ENCODE data around the gene BAHCC1. TPM values are rescaled to one million over a fixed set of nuclear protein-coding genes. Genes with fewer than 3 reads are reported as not detected.

The BAHCC1 gene
- total and polyA plus RNA-seq, 2 of the 8 experiments (the other 6 are each of a cell fraction or from before 2014, with no cell fraction given) = 0.26 to 0.58 TPM

DNA sequence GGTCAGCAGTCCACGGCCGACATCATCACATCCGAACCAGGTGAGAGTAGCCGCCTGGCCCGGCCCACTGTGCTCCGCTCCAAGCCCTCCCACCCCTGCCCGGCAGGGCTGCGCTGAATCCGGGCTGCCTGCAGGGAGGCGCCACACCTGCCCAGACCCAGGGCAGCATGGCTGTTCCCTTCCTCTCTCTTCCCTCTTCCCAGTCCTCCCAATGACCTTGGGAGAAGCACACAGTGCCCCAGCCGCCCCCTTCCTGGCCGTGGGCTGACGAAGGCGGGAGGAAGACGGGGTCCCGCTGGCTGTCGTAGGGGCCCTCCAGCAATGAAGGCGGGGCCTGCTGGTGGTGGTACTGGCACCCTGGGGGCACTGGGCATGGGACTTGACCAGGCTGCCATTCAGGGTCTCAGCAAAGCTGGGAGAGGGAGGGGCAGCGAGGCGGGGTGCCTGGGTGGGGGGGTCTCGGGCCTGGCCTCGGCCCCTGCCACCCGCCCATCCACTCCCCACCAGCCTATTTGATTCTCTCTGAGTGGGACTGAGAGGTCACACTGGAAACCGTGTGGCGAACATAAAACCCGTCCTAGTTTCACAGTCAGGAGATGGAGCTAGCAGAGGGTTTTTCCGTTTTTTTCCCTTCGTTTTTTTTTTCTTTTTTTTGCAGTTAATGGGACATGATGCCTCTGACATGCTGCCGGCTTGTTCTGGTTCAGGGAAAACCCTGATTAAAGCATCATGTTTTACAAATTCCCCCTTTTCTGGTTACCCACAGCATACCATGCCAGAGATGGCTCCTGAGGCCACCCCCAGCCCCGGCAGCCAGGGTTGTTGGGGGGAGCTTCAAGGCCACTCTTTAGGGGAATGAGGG is 50.6 kb downstream of the BAHCC1 start (continued):
- TF ChIP-seq TAF1 (IDR thresholded peaks at IDR 0.05; ENCODE audit: low read depth, low read length) (no peak), POLR2AphosphoS5 (IDR thresholded peaks at IDR 0.05; ENCODE audit: low read depth, low read length) (no peak), NRF1 (IDR thresholded peaks at IDR 0.05; ENCODE audit: low read depth, low read length) (no peak)
- TF ChIP-seq, protein P1, sequence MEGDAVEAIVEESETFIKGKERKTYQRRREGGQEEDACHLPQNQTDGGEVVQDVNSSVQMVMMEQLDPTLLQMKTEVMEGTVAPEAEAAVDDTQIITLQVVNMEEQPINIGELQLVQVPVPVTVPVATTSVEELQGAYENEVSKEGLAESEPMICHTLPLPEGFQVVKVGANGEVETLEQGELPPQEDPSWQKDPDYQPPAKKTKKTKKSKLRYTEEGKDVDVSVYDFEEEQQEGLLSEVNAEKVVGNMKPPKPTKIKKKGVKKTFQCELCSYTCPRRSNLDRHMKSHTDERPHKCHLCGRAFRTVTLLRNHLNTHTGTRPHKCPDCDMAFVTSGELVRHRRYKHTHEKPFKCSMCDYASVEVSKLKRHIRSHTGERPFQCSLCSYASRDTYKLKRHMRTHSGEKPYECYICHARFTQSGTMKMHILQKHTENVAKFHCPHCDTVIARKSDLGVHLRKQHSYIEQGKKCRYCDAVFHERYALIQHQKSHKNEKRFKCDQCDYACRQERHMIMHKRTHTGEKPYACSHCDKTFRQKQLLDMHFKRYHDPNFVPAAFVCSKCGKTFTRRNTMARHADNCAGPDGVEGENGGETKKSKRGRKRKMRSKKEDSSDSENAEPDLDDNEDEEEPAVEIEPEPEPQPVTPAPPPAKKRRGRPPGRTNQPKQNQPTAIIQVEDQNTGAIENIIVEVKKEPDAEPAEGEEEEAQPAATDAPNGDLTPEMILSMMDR (IDR thresholded peaks at IDR 0.05; ENCODE audit: control extremely low read depth in 1 of 3, insufficient read depth in 1 of 3, low read depth in 1 of 3, low read length in 3 of 3) = peak; percentile 45 to 57 (median 51)
- TF ChIP-seq, protein P2, sequence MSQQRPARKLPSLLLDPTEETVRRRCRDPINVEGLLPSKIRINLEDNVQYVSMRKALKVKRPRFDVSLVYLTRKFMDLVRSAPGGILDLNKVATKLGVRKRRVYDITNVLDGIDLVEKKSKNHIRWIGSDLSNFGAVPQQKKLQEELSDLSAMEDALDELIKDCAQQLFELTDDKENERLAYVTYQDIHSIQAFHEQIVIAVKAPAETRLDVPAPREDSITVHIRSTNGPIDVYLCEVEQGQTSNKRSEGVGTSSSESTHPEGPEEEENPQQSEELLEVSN (IDR thresholded peaks at IDR 0.05) = peak; percentile 21; the same call in 1 of the 2 replicates
- TF ChIP-seq, protein P3, sequence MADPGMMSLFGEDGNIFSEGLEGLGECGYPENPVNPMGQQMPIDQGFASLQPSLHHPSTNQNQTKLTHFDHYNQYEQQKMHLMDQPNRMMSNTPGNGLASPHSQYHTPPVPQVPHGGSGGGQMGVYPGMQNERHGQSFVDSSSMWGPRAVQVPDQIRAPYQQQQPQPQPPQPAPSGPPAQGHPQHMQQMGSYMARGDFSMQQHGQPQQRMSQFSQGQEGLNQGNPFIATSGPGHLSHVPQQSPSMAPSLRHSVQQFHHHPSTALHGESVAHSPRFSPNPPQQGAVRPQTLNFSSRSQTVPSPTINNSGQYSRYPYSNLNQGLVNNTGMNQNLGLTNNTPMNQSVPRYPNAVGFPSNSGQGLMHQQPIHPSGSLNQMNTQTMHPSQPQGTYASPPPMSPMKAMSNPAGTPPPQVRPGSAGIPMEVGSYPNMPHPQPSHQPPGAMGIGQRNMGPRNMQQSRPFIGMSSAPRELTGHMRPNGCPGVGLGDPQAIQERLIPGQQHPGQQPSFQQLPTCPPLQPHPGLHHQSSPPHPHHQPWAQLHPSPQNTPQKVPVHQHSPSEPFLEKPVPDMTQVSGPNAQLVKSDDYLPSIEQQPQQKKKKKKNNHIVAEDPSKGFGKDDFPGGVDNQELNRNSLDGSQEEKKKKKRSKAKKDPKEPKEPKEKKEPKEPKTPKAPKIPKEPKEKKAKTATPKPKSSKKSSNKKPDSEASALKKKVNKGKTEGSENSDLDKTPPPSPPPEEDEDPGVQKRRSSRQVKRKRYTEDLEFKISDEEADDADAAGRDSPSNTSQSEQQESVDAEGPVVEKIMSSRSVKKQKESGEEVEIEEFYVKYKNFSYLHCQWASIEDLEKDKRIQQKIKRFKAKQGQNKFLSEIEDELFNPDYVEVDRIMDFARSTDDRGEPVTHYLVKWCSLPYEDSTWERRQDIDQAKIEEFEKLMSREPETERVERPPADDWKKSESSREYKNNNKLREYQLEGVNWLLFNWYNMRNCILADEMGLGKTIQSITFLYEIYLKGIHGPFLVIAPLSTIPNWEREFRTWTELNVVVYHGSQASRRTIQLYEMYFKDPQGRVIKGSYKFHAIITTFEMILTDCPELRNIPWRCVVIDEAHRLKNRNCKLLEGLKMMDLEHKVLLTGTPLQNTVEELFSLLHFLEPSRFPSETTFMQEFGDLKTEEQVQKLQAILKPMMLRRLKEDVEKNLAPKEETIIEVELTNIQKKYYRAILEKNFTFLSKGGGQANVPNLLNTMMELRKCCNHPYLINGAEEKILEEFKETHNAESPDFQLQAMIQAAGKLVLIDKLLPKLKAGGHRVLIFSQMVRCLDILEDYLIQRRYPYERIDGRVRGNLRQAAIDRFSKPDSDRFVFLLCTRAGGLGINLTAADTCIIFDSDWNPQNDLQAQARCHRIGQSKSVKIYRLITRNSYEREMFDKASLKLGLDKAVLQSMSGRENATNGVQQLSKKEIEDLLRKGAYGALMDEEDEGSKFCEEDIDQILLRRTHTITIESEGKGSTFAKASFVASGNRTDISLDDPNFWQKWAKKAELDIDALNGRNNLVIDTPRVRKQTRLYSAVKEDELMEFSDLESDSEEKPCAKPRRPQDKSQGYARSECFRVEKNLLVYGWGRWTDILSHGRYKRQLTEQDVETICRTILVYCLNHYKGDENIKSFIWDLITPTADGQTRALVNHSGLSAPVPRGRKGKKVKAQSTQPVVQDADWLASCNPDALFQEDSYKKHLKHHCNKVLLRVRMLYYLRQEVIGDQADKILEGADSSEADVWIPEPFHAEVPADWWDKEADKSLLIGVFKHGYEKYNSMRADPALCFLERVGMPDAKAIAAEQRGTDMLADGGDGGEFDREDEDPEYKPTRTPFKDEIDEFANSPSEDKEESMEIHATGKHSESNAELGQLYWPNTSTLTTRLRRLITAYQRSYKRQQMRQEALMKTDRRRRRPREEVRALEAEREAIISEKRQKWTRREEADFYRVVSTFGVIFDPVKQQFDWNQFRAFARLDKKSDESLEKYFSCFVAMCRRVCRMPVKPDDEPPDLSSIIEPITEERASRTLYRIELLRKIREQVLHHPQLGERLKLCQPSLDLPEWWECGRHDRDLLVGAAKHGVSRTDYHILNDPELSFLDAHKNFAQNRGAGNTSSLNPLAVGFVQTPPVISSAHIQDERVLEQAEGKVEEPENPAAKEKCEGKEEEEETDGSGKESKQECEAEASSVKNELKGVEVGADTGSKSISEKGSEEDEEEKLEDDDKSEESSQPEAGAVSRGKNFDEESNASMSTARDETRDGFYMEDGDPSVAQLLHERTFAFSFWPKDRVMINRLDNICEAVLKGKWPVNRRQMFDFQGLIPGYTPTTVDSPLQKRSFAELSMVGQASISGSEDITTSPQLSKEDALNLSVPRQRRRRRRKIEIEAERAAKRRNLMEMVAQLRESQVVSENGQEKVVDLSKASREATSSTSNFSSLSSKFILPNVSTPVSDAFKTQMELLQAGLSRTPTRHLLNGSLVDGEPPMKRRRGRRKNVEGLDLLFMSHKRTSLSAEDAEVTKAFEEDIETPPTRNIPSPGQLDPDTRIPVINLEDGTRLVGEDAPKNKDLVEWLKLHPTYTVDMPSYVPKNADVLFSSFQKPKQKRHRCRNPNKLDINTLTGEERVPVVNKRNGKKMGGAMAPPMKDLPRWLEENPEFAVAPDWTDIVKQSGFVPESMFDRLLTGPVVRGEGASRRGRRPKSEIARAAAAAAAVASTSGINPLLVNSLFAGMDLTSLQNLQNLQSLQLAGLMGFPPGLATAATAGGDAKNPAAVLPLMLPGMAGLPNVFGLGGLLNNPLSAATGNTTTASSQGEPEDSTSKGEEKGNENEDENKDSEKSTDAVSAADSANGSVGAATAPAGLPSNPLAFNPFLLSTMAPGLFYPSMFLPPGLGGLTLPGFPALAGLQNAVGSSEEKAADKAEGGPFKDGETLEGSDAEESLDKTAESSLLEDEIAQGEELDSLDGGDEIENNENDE (IDR thresholded peaks at IDR 0.05; ENCODE audit: insufficient replicate concordance, low read length) = no peak

All from H1 (cell line).